Ishikawa (cell line): ENCODE results near the gene NANOS3.

Source experiments
- CEBPB ChIP-seq: IDR thresholded peaks from 2 replicates; pipeline ENCODE4 v1.6.1; 2012
- CREB1 ChIP-seq: IDR thresholded peaks from 2 replicates; pipeline ENCODE4 v1.6.1; 2012; ENCODE audit warnings: low read depth
- EGR1 ChIP-seq: IDR thresholded peaks from 2 replicates; pipeline ENCODE4 v1.6.1; 2012
- EP300 ChIP-seq: IDR thresholded peaks from 2 replicates; pipeline ENCODE4 v1.6.1; 2012; ENCODE audit warnings: borderline replicate concordance
- NFIC ChIP-seq: IDR thresholded peaks from 2 replicates; pipeline ENCODE4 v1.6.1; 2012
- RAD21 ChIP-seq: IDR thresholded peaks from 2 replicates; pipeline ENCODE4 v1.6.1; 2012; ENCODE audit warnings: low read depth
- TAF1 ChIP-seq: IDR thresholded peaks from 2 replicates; pipeline ENCODE4 v1.6.1; 2012; ENCODE audit warnings: low read depth, mild to moderate bottlenecking
- TCF12 ChIP-seq: IDR thresholded peaks from 2 replicates; pipeline ENCODE4 v1.6.1; 2012; ENCODE audit warnings: low read depth
- TEAD4 ChIP-seq: IDR thresholded peaks from 2 replicates; pipeline ENCODE4 v1.6.1; 2012
- YY1 ChIP-seq: IDR thresholded peaks from 2 replicates; pipeline ENCODE4 v1.6.1; 2012; ENCODE audit warnings: low read depth
- ZBTB7A ChIP-seq: IDR thresholded peaks from 2 replicates; pipeline ENCODE4 v1.6.1; 2012; ENCODE audit warnings: low read depth
- TF ChIP-seq, protein P1 (sequence below): IDR thresholded peaks from 2 replicates; pipeline ENCODE4 v1.6.1; 2012; ENCODE audit warnings: low read depth, mild to moderate bottlenecking
- TF ChIP-seq, protein P2 (sequence below): IDR thresholded peaks from 2 replicates; pipeline ENCODE4 v1.6.1; 2012
- TF ChIP-seq, protein P3 (sequence below): IDR thresholded peaks from 2 replicates; pipeline ENCODE4 v1.6.1; 2012

DNA sequence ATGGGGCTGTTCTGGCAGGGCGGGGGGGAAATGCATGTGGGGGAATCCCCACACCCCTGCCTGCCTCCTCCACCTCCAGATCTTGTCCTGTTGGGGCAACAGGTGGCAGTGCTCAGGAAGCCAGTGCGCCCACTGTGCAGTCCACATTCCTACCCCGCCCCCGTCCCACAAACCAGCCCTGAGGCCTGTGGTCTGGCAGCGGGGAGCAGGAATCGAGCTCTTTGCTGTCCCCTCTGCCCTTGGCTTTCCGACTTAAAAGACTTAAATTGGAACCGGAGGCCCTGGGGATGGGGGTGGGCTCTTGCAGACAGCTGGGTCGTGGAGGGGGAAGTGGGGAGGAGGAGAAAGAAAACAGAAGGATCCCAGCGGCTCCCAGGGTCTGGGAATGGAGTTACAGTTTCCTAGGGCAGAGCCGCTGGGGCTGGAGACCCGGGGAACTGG lies 4.3 kb downstream of the NANOS3 start:
- TF ChIP-seq CREB1 (no peak), EP300 (no peak), EGR1 (peak; percentile 55; the same call in 1 of the 2 replicates), TCF12 (no peak; the same call in 1 of the 2 replicates), TEAD4 (peak; percentile 72), TAF1 (no peak), CEBPB (no peak), YY1 (no peak), NFIC (no peak), ZBTB7A (no peak), RAD21 (peak; percentile 12; the same call in 1 of the 2 replicates)
- TF ChIP-seq, protein P1, sequence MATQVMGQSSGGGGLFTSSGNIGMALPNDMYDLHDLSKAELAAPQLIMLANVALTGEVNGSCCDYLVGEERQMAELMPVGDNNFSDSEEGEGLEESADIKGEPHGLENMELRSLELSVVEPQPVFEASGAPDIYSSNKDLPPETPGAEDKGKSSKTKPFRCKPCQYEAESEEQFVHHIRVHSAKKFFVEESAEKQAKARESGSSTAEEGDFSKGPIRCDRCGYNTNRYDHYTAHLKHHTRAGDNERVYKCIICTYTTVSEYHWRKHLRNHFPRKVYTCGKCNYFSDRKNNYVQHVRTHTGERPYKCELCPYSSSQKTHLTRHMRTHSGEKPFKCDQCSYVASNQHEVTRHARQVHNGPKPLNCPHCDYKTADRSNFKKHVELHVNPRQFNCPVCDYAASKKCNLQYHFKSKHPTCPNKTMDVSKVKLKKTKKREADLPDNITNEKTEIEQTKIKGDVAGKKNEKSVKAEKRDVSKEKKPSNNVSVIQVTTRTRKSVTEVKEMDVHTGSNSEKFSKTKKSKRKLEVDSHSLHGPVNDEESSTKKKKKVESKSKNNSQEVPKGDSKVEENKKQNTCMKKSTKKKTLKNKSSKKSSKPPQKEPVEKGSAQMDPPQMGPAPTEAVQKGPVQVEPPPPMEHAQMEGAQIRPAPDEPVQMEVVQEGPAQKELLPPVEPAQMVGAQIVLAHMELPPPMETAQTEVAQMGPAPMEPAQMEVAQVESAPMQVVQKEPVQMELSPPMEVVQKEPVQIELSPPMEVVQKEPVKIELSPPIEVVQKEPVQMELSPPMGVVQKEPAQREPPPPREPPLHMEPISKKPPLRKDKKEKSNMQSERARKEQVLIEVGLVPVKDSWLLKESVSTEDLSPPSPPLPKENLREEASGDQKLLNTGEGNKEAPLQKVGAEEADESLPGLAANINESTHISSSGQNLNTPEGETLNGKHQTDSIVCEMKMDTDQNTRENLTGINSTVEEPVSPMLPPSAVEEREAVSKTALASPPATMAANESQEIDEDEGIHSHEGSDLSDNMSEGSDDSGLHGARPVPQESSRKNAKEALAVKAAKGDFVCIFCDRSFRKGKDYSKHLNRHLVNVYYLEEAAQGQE = no peak
- TF ChIP-seq, protein P2, sequence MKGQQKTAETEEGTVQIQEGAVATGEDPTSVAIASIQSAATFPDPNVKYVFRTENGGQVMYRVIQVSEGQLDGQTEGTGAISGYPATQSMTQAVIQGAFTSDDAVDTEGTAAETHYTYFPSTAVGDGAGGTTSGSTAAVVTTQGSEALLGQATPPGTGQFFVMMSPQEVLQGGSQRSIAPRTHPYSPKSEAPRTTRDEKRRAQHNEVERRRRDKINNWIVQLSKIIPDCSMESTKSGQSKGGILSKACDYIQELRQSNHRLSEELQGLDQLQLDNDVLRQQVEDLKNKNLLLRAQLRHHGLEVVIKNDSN = no peak
- TF ChIP-seq, protein P3, sequence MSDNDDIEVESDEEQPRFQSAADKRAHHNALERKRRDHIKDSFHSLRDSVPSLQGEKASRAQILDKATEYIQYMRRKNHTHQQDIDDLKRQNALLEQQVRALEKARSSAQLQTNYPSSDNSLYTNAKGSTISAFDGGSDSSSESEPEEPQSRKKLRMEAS = peak; percentile 27; the same call in 1 of the 2 replicates
